ENCODE measurements around the gene RAP1GDS1. TPM values are rescaled to one million over a fixed set of nuclear protein-coding genes. Genes with fewer than 3 reads are reported as not detected.
A peak's percentile ranks its signal among the peaks of the same experiment; 100 is the strongest.

RAP1GDS1 gene
- polyA plus RNA-seq, 1 of the 3 experiments (the other 2 are of a cell fraction): 25.6 TPM

DNA sequence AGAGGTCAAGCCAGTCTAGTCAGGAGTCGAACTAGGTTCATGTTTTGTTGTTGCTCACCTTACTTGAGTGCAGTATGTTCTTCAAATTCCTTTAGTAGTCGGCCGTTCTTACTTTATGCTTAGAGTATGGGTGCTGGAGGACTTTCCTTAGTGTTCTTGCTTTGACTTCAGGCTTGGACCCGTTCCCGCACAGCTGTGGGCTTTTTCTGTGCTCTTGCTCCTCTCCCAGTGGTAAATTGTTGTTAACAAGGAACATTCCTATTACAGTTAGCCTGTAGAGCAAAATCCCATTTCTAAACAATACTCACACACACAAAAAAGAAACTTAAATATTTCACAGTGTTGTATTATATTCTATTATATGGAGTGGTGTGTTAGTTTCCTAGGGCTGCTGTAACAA lies 113.5 kb downstream of the RAP1GDS1 start:
- ChIA-PET CTCF (no interaction called here), POLR2A (no interaction called here)
- no peak overlapping the region for H3K4me3 ChIP-seq (ENCODE audit: low read depth in 2 of 2, low read length in 1 of 2)
- WGBS (ENCODE audit: low lambda C conversion rate): 94% methylated on average over 5 of the region's 5 CpGs
- H3K27ac ChIP-seq (ENCODE audit: low read depth in 2 of 2, low read length in 1 of 2): no peak overlapping the region
- H3K4me1 ChIP-seq (ENCODE audit: control insufficient read depth in 1 of 2, insufficient read depth in 2 of 2, low read depth in 1 of 2, low read length in 1 of 2): peaks cover 0 to 2% of the 10 kb centered on the region in 2 experiments; a peak in 2 of 4 replicates
- H3K4me2 ChIP-seq: no peak overlapping the region
- DNase-seq: no peak
- H2AFZ ChIP-seq (ENCODE audit: low read depth): no peak overlapping the region
- no peaks in the 10 kb centered on the region for H3F3A ChIP-seq (replicated peaks; ENCODE audit: insufficient read depth)
- H3K9me3 ChIP-seq: no peaks in the 10 kb centered on the region
- H3K36me3 ChIP-seq (replicated peaks in 1 of 2; ENCODE audit: control insufficient read depth in 1 of 2, insufficient read depth in 2 of 2, low read length in 1 of 2): peaks cover 0 to 11% of the 10 kb centered on the region in 2 experiments
- H3K79me2 ChIP-seq (ENCODE audit: insufficient read depth): no peaks in the 10 kb centered on the region
- no peaks in the 10 kb centered on the region for H4K20me1 ChIP-seq (ENCODE audit: insufficient read depth)
- H3K9ac ChIP-seq: no peak overlapping the region
- TF ChIP-seq, protein P1, sequence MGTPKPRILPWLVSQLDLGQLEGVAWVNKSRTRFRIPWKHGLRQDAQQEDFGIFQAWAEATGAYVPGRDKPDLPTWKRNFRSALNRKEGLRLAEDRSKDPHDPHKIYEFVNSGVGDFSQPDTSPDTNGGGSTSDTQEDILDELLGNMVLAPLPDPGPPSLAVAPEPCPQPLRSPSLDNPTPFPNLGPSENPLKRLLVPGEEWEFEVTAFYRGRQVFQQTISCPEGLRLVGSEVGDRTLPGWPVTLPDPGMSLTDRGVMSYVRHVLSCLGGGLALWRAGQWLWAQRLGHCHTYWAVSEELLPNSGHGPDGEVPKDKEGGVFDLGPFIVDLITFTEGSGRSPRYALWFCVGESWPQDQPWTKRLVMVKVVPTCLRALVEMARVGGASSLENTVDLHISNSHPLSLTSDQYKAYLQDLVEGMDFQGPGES (IDR thresholded peaks at IDR 0.05; ENCODE audit: low read depth, low read length): no peak
- no peak for TF ChIP-seq FOXM1 (IDR thresholded peaks at IDR 0.05; ENCODE audit: low read depth)
- TF ChIP-seq FOSL2 (IDR thresholded peaks at IDR 0.05; ENCODE audit: borderline replicate concordance, low read depth): no peak
- TF ChIP-seq, protein P2, sequence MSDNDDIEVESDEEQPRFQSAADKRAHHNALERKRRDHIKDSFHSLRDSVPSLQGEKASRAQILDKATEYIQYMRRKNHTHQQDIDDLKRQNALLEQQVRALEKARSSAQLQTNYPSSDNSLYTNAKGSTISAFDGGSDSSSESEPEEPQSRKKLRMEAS (IDR thresholded peaks at IDR 0.05; ENCODE audit: low read depth): no peak
- TF ChIP-seq TEAD4 (IDR thresholded peaks at IDR 0.05; ENCODE audit: borderline replicate concordance, insufficient read depth): no peak
- TF ChIP-seq GATA2 (CRISPR knock-in tag; IDR thresholded peaks at IDR 0.05): no peak
- TF ChIP-seq FOXJ3 (CRISPR knock-in tag; IDR thresholded peaks at IDR 0.05): no peak
- no peak for TF ChIP-seq RXRA (IDR thresholded peaks at IDR 0.05; ENCODE audit: borderline replicate concordance, low read depth)
- TF ChIP-seq, protein P3, sequence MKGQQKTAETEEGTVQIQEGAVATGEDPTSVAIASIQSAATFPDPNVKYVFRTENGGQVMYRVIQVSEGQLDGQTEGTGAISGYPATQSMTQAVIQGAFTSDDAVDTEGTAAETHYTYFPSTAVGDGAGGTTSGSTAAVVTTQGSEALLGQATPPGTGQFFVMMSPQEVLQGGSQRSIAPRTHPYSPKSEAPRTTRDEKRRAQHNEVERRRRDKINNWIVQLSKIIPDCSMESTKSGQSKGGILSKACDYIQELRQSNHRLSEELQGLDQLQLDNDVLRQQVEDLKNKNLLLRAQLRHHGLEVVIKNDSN (IDR thresholded peaks at IDR 0.05; ENCODE audit: borderline replicate concordance, low read depth): no peak
- TF ChIP-seq, protein P4, sequence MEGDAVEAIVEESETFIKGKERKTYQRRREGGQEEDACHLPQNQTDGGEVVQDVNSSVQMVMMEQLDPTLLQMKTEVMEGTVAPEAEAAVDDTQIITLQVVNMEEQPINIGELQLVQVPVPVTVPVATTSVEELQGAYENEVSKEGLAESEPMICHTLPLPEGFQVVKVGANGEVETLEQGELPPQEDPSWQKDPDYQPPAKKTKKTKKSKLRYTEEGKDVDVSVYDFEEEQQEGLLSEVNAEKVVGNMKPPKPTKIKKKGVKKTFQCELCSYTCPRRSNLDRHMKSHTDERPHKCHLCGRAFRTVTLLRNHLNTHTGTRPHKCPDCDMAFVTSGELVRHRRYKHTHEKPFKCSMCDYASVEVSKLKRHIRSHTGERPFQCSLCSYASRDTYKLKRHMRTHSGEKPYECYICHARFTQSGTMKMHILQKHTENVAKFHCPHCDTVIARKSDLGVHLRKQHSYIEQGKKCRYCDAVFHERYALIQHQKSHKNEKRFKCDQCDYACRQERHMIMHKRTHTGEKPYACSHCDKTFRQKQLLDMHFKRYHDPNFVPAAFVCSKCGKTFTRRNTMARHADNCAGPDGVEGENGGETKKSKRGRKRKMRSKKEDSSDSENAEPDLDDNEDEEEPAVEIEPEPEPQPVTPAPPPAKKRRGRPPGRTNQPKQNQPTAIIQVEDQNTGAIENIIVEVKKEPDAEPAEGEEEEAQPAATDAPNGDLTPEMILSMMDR (IDR thresholded peaks at IDR 0.05): no peak
- TF ChIP-seq MEF2A (IDR thresholded peaks at IDR 0.05; ENCODE audit: borderline replicate concordance, low read depth): no peak
- no peak for TF ChIP-seq POLR2AphosphoS5 (IDR thresholded peaks at IDR 0.05; ENCODE audit: low read depth, low read length)
- no peaks in the 10 kb centered on the region for H3K9me2 ChIP-seq
- H3K27me3 ChIP-seq (ENCODE audit: insufficient read depth): no peaks in the 10 kb centered on the region

DNA sequence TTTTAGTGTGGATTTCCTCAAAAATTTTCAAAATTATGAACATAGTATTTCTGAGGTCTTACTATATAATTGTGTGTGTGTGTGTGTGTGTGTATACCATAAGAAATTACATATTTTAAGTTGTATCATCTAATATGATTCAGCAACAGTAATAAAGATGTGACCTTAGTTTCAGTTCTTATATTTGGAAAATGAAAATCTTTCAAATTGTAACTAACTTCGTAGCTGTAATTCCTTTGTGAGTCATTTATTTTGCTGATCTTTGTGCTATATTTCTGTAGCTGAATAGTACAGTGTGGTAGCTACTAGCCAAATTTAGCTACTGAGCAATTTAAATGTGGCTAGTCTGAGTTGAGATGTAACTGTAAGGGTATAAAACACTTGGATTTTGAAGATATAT lies 116.4 kb downstream of the RAP1GDS1 start:
- ChIA-PET POLR2A (no interaction called here), CTCF (interaction anchor here (1.3 kb wide), 1 partner anchor 44 kb away, joined by 4 read pairs; no protein-coding TSS in a partner anchor)
- TF ChIP-seq FOSL2 (IDR thresholded peaks at IDR 0.05; ENCODE audit: borderline replicate concordance, low read depth) (no peak), SIN3A (IDR thresholded peaks at IDR 0.05; ENCODE audit: borderline replicate concordance, low read depth, low read length) (no peak), FOXJ3 (CRISPR knock-in tag; IDR thresholded peaks at IDR 0.05) (no peak), TAF1 (IDR thresholded peaks at IDR 0.05; ENCODE audit: borderline replicate concordance, low read depth, low read length) (no peak), GATA2 (CRISPR knock-in tag; IDR thresholded peaks at IDR 0.05) (no peak), JUND (IDR thresholded peaks at IDR 0.05) (no peak), CHD2 (IDR thresholded peaks at IDR 0.05; ENCODE audit: low read length, partially characterized antibody) (no peak)
- TF ChIP-seq, protein P5, sequence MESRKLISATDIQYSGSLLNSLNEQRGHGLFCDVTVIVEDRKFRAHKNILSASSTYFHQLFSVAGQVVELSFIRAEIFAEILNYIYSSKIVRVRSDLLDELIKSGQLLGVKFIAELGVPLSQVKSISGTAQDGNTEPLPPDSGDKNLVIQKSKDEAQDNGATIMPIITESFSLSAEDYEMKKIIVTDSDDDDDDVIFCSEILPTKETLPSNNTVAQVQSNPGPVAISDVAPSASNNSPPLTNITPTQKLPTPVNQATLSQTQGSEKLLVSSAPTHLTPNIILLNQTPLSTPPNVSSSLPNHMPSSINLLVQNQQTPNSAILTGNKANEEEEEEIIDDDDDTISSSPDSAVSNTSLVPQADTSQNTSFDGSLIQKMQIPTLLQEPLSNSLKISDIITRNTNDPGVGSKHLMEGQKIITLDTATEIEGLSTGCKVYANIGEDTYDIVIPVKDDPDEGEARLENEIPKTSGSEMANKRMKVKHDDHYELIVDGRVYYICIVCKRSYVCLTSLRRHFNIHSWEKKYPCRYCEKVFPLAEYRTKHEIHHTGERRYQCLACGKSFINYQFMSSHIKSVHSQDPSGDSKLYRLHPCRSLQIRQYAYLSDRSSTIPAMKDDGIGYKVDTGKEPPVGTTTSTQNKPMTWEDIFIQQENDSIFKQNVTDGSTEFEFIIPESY (IDR thresholded peaks at IDR 0.05; ENCODE audit: borderline replicate concordance, low read depth): no peak
- H3K4me3 ChIP-seq (ENCODE audit: low read depth in 2 of 2, low read length in 1 of 2): no peak overlapping the region; a peak in 1 of 4 replicates
- H4K20me1 ChIP-seq (ENCODE audit: insufficient read depth): no peaks in the 10 kb centered on the region
- no peaks in the 10 kb centered on the region for H3F3A ChIP-seq (replicated peaks; ENCODE audit: insufficient read depth)
- H3K79me2 ChIP-seq (ENCODE audit: insufficient read depth): no peaks in the 10 kb centered on the region
- no peaks in the 10 kb centered on the region for H3K9me2 ChIP-seq
- DNase-seq: no peak
- 37% methylated on average over 1 of the region's 1 CpG for WGBS (ENCODE audit: low lambda C conversion rate)
- H3K27ac ChIP-seq (ENCODE audit: low read depth in 2 of 2, low read length in 1 of 2): peak overlapping the region in 1 of 2 experiments; percentile 1; a peak in 1 of 4 replicates
- 0 out of 2 replicates have a peak overlapping the region, but pooled peaks have one; percentile 1 for H3K9ac ChIP-seq
- no peak overlapping the region for H2AFZ ChIP-seq (ENCODE audit: low read depth)
- no peaks in the 10 kb centered on the region for H3K9me3 ChIP-seq
- peaks cover 0 to 2% of the 10 kb centered on the region in 2 experiments; a peak in 2 of 4 replicates for H3K4me1 ChIP-seq (ENCODE audit: control insufficient read depth in 1 of 2, insufficient read depth in 2 of 2, low read depth in 1 of 2, low read length in 1 of 2)
- H3K27me3 ChIP-seq (ENCODE audit: insufficient read depth): no peaks in the 10 kb centered on the region
- H3K36me3 ChIP-seq (replicated peaks in 1 of 2; ENCODE audit: control insufficient read depth in 1 of 2, insufficient read depth in 2 of 2, low read length in 1 of 2): peaks cover 4 to 17% of the 10 kb centered on the region in 2 experiments
- peak overlapping the region; percentile 2; the same call in 1 of the 2 replicates for H3K4me2 ChIP-seq
